Urinary bladder (tissue), 4 donors: ENCODE results near the gene NDRG4. TPM values are rescaled to one million over a fixed set of nuclear protein-coding genes. Genes with fewer than 3 reads are reported as not detected.

Experiments
- DNase-seq: peaks from one replicate; pipeline ENCODE4 v3.0.0-alpha.2; 2015; ENCODE audit errors: extremely low spot score
- H3K27ac ChIP-seq: one replicate; pipeline ENCODE4 v1.5.1; 2013; ENCODE audit warnings: low read depth, mild to moderate bottlenecking, moderate library complexity
- H3K36me3 ChIP-seq: one replicate; pipeline ENCODE4 v1.6.1; 2013; ENCODE audit warnings: mild to moderate bottlenecking, moderate library complexity; ENCODE audit not compliant: insufficient read depth
- H3K4me1 ChIP-seq: one replicate; pipeline ENCODE4 v1.6.1; 2013; ENCODE audit warnings: mild to moderate bottlenecking, moderate library complexity; ENCODE audit not compliant: insufficient read depth
- H3K4me3 ChIP-seq: one replicate; pipeline ENCODE4 v1.5.1; 2013; ENCODE audit warnings: low read depth, low read length
- WGBS: extraction: QIAGEN DNeasy Blood & Tissue Kit; methylation state at CpG from one replicate; pipeline ENCODE4 v1.1.7; 2013; 5-methylcytosine and 5-hydroxymethylcytosine counted together
- polyA plus RNA-seq: library from polyadenylated mRNA; stranded (reverse); fragments of 200-250 nt; gene quantifications from one replicate; pipeline ENCODE4 v1.2.3, GENCODE V29; 2013
- total RNA-seq: library from RNA; depleted of rRNA; stranded (reverse); fragments of >200 nt; gene quantifications from one replicate; pipeline ENCODE4 v1.2.3, GENCODE V29; 2014
- donor health status: healthy with polysubstance abuse.
- donor health status: healthy.

The NDRG4 gene
- total and polyA plus RNA-seq, 2 donors = 7.8 to 8.1 TPM

GRCh38 chr16:58493756-58494431 is 6.0 kb upstream of the NDRG4 start:
- Histone ChIP-seq H3K36me3 (no peaks in the 10 kb centered on the region), H3K4me1 (no peaks in the 10 kb centered on the region), H3K4me3 (no peak overlapping the region), H3K27ac (no peak overlapping the region)
- WGBS = 76% methylated on average over 20 of the region's 20 CpGs
- DNase-seq = no peak

GRCh38 chr16:58494981-58495520 is 4.9 kb upstream of the NDRG4 start:
- H3K27ac ChIP-seq = no peak overlapping the region
- no peak overlapping the region for H3K4me3 ChIP-seq
- DNase-seq = peak; percentile 85
- no peaks in the 10 kb centered on the region for H3K36me3 ChIP-seq
- no peaks in the 10 kb centered on the region for H3K4me1 ChIP-seq
- 7% methylated on average over 8 of the region's 8 CpGs for WGBS

GRCh38 chr16:58495521-58496331 is 4.2 kb upstream of the NDRG4 start:
- no peak overlapping the region for H3K4me3 ChIP-seq
- WGBS = 62% methylated on average over 24 of the region's 24 CpGs
- no peak for DNase-seq

GRCh38 chr16:58497468-58497867 is 2.5 kb upstream of the NDRG4 start:
- 84% methylated on average over 2 of the region's 2 CpGs for WGBS

More at GRCh38 chr16:58495521-58496331, 4.2 kb upstream of the NDRG4 start:
- Histone ChIP-seq H3K36me3 (no peaks in the 10 kb centered on the region), H3K27ac (no peak overlapping the region), H3K4me1 (no peaks in the 10 kb centered on the region)

GRCh38 chr16:58497935-58498334 is 2.0 kb upstream of the NDRG4 start:
- H3K4me1 ChIP-seq = no peaks in the 10 kb centered on the region
- no peak overlapping the region for H3K27ac ChIP-seq
- H3K4me3 ChIP-seq = no peak overlapping the region
- no peaks in the 10 kb centered on the region for H3K36me3 ChIP-seq
- no peak for DNase-seq
- WGBS = 66% methylated on average over 5 of the region's 5 CpGs

More at GRCh38 chr16:58497468-58497867, 2.5 kb upstream of the NDRG4 start:
- H3K4me3 ChIP-seq = no peak overlapping the region
- no peaks in the 10 kb centered on the region for H3K4me1 ChIP-seq
- no peak for DNase-seq
- H3K36me3 ChIP-seq = no peaks in the 10 kb centered on the region
- no peak overlapping the region for H3K27ac ChIP-seq

GRCh38 chr16:58498341-58499091 is 1.4 kb upstream of the NDRG4 start:
- DNase-seq = no peak
- H3K36me3 ChIP-seq = no peaks in the 10 kb centered on the region
- WGBS = 80% methylated on average over 9 of the region's 9 CpGs

GRCh38 chr16:58499092-58499511 is 841 bp upstream of the NDRG4 start:
- DNase-seq = no peak
- 86% methylated on average over 10 of the region's 10 CpGs for WGBS

More at GRCh38 chr16:58498341-58499091, 1.4 kb upstream of the NDRG4 start:
- no peaks in the 10 kb centered on the region for H3K4me1 ChIP-seq
- no peak overlapping the region for H3K27ac ChIP-seq
- no peak overlapping the region for H3K4me3 ChIP-seq

GRCh38 chr16:58500430-58501241 is 693 bp downstream of the NDRG4 start:
- H3K4me3 ChIP-seq = no peak overlapping the region
- no peak overlapping the region for H3K27ac ChIP-seq
- no peaks in the 10 kb centered on the region for H3K4me1 ChIP-seq
- DNase-seq = no peak
- 13% methylated on average over 36 of the region's 36 CpGs for WGBS
- no peaks in the 10 kb centered on the region for H3K36me3 ChIP-seq

More at GRCh38 chr16:58499092-58499511, 841 bp upstream of the NDRG4 start:
- H3K4me1 ChIP-seq = no peaks in the 10 kb centered on the region
- no peaks in the 10 kb centered on the region for H3K36me3 ChIP-seq
- H3K27ac ChIP-seq = no peak overlapping the region
- no peak overlapping the region for H3K4me3 ChIP-seq

- Histone ChIP-seq H3K27ac (no peak overlapping the region), H3K4me1 (no peaks in the 10 kb centered on the region), H3K36me3 (no peaks in the 10 kb centered on the region), H3K4me3 (no peak overlapping the region)
- no peak for DNase-seq
- WGBS = 16% methylated on average over 42 of the region's 42 CpGs
Observed at GRCh38 chr16:58501242-58502131, 1.5 kb downstream of the NDRG4 start.

- H3K36me3 ChIP-seq = no peaks in the 10 kb centered on the region
- no peak for DNase-seq
- H3K27ac ChIP-seq = no peak overlapping the region
- WGBS = 81% methylated on average over 8 of the region's 8 CpGs
- no peaks in the 10 kb centered on the region for H3K4me1 ChIP-seq
- no peak overlapping the region for H3K4me3 ChIP-seq
Observed at GRCh38 chr16:58502217-58502921, 2.4 kb downstream of the NDRG4 start.

- no peak for DNase-seq
- no peak overlapping the region for H3K27ac ChIP-seq
- H3K4me1 ChIP-seq = no peaks in the 10 kb centered on the region
- no peaks in the 10 kb centered on the region for H3K36me3 ChIP-seq
- H3K4me3 ChIP-seq = no peak overlapping the region
- 90% methylated on average over 14 of the region's 14 CpGs for WGBS
Observed at GRCh38 chr16:58503166-58503862, 3.4 kb downstream of the NDRG4 start.
